ENCODE results near the gene DYNC2H1. TPM values are rescaled to one million over a fixed set of nuclear protein-coding genes. Genes with fewer than 3 reads are reported as not detected.

Gene DYNC2H1
- polyA plus RNA-seq, 10 donors = 9.5 to 18.5 (median 11.4) TPM

DNA sequence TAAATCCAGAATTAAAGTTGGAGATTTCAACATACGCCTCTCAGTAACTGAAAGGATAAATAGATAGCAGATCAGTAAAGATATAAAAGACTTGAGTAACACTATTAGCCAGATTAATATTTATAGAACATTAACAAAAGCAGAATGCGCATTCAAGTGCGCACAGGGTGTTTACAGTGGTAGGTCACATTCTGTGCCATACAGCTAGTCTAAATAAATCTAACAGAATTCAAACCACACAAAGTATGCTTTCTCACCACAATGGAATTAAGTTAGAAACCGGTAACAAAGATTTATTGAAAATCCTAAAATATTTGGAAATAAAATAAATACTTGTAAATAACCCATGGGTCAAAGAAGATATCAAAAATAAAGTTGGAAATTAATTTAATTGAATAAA is 341.0 kb downstream of the DYNC2H1 start:
- no peak for DNase-seq

DNA sequence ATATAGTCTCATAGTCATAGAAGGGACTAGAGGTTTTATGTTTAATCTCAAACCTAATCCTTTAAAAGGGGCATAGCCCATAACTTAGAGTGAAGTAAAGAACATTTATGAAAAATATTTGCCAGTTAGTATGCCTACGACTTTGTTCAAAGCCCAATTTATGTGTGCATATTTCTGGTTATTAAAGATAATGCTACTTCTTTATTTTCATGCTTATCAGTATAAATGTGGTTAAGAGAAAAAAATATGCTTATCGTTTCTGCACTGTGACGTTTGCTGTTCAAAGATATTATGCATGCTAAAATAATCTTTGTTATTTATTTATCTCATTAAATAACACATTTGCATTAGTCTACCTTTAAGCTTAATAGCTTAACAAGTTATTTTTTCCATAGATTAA is 343.9 kb downstream of the DYNC2H1 start:
- DNase-seq = no peak

DNA sequence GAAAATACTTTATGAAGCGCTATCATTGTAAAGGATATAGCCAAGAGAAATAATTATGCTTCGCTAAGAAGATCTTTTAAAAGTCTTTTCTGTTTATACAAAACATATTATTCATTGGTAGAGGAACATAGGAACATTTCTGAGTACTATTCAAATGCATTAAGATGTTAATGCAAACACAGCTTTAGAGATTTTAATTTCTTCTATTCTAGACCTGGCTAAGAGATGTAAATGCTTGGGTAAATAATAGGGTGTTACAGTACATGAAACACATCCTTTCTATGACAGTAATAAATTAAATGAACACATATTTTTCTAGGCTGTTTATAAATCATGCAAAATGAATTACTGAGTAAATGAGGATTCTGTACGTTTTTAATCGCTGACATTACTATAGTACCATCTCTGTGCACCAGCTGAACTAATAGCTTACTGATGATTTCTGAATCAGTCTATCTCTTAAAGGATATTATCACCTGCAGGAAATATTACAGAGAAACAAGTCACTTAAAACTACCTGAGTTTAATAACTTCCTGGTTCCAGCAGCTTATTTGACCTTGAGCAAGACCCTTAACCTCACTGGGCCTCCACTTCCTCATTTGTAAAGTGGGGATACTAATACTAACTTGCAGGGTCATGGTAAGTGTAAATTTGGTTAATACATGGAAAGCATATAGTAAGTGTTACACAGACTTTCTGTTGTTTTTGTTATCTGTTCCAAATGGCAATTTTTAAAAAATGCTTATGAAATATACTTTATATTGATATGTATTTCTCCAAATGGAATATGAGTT is 344.9 kb downstream of the DYNC2H1 start:
- no peak for DNase-seq

DNA sequence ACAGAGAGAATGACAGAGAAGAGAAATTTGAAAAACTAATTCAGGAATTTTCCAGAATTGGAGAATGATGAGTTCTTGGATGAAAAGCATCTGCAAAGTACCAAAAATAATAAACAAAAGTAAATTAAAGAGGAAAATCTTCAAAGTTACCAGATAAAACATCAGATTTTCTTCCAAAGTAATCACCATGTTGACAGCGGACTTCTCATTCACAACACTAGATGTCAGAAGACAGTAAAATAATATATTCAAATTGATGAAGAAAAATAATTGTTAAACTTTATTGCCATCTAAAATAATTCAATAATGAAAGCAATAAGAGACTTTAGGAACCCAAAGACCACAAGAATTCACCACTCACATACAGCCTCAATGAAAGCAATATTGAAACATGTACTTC is 355.2 kb downstream of the DYNC2H1 start:
- DNase-seq = no peak

DNA sequence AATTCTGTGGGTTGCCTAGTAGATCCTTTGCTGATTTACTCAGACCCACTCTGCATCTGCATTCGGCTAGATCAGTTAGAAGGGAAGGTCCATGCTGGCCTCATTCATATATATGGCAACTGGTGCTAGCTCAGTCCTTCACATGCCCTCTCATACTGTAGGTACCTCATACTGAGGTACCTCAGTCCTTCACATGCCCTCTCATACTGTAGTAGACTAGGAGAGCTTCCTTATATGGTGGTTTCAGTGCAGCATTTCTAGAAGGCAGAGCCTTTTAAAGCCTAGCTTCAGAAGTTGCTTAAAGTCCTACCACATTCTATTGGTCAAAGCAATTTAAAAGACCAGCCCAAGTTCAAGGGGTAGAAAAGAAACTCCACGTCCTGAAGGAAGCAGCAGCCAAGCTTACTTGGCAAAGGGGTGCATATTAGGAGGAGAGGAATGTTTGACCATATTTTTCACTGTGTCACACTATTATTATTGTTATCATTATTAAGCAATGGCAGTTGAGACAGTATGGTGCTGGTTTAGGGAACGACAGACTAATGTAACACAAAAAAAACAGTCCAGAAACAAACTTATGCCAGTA is 356.4 kb downstream of the DYNC2H1 start:
- no peak for DNase-seq

DNA sequence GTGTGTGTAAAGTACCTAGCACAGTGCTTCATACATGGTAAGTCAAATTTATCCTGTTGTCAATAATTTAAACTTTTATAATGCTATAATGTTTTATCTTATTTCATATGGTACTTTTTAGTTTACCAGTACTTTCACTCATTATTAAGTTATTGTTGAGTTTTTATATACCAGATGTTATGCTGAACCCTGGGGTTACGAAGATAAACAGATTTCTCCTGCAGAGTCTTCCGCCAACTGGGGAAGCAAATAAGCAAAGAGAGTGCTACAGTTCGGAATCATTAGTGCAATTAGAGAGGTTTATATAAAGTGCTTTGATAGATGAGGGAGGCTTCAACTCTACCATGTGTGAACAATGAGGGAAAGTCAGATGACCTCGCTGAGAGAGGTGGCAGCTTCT is 362.3 kb downstream of the DYNC2H1 start:
- no peak for DNase-seq

DNA sequence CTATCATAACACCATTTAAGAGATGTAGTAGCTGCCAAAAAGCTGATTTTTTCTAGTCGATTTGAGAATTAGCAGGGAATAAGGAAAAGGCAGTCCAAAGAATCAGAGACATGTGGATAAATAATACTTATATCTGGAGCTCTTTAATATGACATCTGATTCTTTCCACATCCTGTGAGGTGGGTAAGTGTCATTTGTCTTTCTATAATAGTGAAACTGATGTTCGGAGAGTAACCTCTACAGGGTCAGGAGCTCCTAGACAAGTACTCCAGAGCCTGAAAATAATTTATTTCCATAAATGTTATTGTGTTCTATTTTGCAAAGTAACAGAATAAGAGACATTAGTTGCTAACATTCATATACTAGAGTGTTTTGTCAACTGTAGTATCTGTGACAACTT is 367.6 kb downstream of the DYNC2H1 start:
- no peak for DNase-seq

DNA sequence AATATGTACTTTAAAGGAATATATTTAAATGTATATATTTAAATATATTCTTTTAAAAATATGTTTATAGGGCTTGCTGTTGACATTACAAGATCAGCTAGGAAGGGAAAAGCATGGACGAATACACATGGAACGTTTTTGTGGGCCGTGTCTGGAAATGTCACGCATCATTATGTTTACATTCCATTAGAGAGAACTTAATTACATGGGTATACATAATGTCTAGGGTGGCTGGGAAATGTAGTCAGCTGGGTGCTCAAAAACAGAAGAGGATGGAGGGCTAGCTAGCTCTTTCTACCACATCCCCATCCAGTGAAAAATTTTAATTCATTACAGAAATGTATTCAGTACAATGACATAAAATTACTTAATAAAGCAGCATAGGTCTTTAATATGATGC is 371.2 kb downstream of the DYNC2H1 start:
- DNase-seq = no peak

DNA sequence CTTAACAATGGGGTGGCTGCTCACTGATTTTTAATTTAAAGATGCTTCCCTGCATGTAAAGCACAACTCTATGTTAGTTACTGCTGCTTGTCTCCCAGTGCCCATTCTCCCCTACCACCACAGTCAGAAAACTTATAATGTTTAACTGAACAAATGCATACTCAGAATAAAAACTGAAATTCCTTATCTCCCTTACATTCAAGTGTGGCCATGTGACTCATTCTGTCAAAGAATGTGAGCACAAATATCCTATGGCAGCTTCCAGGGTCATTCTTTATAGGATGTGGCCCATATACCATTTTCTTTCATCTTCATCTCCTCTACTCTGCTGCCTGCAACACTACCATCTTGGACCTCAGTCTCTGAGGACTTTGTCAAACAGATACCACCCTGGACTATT is 374.8 kb downstream of the DYNC2H1 start:
- no peak for DNase-seq

DNA sequence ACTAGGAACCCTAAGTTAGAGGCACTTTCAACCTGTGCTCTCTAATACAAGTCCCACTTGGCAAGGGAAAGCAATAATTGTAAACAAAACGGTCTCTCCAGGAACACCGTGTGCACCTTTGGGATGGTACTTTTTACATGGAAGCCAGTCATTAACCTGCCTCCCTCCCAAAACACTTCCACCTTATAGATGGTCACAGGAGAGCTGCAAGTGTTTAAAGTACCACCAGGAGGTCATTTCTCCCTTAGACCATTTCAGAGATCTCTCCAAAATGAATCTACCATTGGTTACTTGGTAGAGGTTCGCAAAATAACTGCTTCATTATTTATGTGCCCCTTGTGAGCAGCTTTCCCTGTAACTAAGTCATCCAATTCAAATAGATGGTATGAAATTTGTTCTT is 375.3 kb downstream of the DYNC2H1 start:
- no peak for DNase-seq

DNA sequence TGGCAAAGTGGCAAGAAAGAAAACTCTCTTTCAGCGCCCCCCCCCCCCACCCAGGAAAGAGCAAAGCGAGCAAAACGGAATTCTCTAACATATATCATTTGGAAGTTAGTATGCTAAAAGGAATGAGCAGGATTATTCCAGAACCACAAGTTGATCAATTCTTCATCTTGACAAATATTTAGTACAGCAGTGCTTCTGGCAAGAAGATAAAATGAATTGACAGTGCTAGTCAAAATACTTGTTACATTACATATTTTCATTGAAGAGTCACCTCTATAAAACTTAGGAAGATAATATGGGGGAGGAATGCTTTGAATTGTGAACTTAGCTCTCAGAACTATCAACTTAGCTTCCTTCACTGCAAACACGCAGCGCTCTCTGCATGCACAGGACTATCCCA is 377.4 kb downstream of the DYNC2H1 start:
- peak in 1 of 3 donors; percentile 46 for DNase-seq

DNA sequence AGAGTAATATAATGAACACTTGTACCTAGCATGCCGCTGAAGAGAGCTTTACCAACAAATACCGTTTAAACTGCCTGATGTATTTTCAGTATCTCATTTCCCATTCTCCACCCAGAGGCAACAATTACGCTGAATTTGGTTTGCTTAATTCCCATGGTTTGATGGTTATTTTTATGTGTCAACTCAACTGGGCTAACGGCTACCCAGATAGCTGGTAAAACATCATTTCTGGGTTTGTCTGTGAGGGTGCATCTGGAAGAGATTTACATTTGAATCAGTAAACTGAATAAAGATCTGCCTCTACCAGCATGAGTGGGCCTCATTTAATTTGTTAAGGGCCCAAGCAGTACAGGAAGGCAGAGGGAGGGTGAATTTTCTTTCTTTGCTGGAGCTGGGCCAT is 377.9 kb downstream of the DYNC2H1 start:
- DNase-seq = no peak

DNA sequence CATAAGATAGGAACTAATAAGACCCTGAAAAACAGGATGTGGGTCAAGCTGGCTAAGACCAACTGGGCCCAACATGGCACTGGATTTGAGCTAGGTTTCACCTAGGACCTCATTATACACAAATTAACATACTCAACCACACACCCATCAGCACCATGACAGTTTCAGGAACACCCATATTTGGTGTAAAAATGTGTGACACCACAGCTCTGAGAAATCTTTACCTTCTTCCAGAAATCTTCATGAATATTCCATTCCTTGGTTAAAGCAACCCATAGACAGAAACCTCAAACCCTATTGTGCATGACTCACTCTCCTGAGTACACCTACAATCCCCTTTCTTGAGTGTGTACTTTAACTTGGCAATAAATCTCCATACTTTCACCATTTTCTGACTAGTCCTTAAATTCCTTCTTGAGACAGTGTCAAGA is 378.8 kb downstream of the DYNC2H1 start:
- peak in 1 of 3 donors; percentile 26 for DNase-seq

DNA sequence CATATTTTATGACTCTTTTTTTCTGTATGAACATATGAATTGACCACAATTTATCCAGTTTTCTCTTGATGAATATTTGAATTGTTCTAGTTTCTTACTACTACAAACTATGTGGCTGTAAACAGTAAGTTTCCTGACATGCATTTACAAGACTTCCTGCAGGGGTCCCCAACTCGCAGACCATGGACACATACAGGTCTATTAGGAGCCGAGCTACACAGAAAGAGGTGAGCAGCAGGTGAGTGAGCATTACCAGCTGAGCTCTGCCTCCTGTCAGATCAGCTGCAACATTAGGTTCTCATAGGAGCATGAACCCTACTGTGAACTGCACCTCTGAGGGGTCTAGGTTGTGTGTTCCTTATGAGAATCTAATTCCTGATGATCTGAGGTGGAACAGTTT is 379.4 kb downstream of the DYNC2H1 start:
- no peak for DNase-seq

DNA sequence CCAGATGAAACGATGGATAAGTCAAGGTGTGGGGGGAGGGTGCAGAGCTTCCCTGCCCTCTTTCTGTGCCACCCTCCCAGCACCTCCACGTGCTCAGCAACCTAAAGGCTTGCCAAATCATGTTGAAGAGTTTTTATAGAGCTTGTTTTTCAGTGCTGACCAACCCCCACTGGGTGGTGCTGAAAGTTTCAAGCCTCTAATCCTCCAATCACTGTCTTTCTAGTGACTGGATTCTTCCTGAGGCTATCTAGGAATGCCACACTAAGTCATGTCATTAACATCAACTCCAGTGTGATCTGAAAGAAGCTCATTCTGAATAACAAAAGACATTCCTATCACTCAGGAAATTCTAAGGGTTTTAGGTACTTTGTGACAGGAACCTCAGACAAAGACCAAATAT is 382.6 kb downstream of the DYNC2H1 start:
- no peak for DNase-seq

DNA sequence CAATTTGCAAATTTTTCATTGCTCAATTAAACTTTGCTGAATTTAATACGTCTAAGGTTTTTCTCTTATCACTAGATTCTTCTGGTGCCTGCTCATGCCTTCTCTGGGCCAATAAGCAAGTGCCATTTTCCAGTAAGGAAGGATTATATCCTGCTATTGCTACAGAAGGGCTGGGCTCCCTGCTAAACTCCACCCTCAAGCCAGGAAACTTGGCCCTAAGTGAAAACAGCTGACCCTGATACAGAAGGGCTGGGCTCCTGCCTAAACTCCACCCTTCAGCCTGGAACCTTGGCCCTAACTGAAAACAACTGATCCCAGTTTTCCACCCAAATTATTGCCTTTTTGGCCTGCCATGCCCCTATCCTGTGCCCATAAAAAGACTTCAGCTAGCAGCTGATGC is 385.3 kb downstream of the DYNC2H1 start:
- no peak for DNase-seq

DNA sequence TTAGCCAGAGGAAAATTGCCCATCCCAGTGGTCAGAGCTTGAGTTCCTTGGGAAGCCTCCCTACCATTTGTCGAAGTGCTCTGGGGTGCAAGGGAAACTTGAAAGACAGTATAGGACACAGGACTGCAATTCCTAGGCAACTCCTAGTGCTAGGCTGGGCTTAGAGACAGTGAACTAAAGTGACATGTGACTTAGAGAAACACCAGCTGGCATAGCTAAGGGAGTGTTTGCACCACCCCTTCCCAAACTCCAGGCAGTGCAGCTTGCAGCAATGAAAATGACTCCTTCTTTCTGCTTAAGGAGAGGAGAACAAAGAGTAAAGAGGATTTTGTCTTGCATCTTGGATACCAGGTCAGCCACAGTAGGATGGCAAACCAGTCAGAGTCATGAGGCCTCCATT is 388.0 kb downstream of the DYNC2H1 start:
- DNase-seq = no peak

DNA sequence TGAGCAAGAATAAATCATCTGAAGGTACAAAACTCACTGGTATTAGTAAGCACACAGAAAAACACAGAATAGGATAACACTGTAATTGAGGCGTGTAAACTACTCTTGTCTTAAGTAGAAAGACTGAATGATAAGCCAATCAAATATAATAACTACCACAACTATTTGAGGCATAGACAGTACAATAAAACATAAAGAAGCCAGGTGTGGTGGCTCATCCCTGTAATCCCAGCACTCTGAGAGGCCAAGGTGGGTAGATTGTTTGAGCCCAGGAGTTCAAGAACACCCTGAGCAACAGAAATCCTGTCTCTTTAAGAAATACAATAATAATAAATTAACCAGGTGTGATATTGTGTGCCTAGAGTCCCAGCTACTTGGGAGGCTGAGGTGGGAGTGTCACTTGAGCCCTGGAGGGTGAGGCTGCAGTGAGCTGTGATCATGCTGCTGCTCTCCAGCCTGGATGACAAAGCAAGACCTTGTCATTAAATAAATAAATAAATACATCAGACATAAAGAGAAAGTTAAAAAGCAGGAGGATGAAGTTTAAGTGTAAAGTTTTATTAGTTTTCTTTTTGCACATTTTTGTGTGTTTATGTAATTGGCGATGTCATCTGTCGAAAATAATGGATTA is 390.6 kb downstream of the DYNC2H1 start:
- no peak for DNase-seq

DNA sequence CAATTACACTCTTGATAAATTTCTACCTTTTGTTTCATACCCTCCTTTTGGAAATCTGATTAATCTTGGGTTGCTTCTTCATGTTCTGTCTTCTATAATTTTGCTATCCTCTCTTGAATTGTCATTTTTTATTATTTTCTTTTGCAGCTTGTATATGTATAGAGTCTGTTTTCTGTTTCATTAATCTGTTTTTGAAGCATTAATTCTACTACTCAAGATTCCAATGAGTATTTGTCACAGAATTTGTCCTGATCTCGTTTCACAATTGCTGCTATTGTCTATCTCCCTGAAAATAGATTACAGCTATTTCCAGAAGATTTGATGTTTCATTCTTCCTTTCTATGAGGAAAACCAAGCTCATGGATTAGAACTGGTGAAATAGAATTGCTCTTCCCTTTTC is 406.1 kb downstream of the DYNC2H1 start:
- DNase-seq = no peak

DNA sequence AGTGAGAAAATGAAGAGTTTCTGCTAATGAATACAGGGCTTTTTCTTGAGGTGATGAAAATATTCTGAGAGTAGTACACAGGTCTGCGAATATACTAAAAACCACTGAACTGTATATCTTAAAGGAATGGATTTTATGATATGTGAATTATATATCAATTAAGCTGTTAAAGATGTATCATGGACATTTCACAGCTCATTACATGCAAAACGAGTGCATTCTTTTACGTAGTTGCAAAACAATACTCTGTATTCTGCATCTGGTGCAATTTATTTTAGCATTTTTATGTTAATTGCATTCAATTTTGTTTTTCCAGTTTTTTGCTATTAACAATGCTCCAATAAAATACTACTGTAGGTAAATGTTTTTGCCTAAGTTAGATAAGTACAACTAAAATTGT is 411.6 kb downstream of the DYNC2H1 start:
- no peak for DNase-seq

DNA sequence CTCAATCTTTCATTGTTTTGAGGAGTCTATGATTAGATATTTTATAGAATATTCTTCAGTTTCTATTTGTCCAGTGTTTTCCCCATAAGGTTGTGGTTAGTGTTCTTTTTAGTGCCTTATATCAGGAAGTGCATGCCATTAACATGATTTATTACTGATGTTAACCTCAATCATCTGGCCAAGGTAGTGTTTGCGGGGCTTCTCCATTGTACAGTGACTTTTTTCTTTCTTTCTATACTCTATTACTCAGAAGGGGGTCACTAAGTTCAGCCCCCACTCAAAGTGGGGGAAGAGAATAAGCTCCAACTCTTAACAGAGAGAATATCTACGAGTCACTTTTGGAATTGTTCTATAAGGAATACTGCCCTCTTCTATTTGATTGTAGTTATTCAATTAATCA is 415.8 kb downstream of the DYNC2H1 start:
- DNase-seq = peak in 2 of 3 donors; percentile 11 to 63

DNA sequence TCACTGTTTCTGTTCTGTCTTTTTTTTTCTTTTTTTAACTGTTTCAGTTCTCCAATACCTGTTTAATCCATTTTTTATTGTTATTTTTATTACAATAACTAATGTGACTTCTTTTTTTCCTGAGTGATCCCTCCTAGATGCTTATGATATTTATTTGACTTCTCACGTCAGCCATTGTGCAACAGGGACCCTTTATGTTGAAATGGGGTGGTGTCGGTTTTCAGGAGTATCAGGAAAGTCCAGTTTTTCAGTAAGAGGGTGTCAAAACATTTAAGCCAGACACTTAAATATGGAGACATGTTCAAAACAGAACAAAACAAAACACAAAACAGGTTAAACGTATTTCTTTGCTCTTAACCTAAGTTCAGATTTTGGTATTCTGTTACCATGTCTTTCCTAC is 418.8 kb downstream of the DYNC2H1 start:
- no peak for DNase-seq

DNA sequence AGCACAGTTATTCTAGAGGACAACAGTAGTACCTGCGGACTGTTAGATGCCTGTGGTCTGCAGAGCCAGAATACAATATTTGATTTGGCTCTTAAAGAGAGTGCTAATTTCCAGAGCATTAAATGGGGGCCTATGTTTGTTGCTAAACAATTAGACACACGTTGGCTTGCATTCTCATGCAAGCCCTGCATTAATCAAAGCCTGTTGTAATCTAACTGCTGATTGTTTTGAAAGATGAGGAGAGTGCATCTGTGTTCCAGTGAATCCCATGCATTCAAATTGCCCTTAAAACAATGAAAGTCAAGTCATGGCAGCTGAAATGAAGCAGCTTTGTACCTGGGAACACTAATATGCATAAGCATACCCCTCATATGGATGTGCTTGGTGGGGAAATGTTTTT is 419.4 kb downstream of the DYNC2H1 start:
- no peak for DNase-seq

Data from muscle of back (tissue), 11 donors.